Embryonic facial prominence (tissue), 1 donor: ENCODE results near the gene CCDC47.

Experiments
- DNase-seq: peaks from one replicate; pipeline ENCODE4 v3.0.0-alpha.2; 2016; ENCODE audit errors: extremely low spot score

CCDC47 gene

DNA sequence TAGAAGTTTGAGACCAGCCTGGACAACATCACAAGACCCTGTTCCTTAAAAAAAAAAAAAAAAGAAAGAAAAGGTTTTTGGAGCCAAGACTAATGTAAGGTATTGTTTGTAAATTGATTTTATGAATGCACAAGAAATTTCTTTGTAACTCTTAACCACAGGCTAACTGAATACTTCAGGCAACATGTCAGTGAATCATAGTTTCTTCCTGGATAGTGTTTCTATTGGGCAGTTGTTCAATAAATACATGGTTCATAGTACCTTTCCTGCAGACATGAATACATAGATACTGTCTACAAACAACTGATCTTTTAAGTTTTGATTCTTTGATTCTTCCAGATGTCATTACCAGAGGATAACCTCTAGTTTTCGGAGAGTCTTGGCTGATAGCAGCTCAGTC, 12.2 kb upstream of the CCDC47 start:
- DNase-seq = no peak

DNA sequence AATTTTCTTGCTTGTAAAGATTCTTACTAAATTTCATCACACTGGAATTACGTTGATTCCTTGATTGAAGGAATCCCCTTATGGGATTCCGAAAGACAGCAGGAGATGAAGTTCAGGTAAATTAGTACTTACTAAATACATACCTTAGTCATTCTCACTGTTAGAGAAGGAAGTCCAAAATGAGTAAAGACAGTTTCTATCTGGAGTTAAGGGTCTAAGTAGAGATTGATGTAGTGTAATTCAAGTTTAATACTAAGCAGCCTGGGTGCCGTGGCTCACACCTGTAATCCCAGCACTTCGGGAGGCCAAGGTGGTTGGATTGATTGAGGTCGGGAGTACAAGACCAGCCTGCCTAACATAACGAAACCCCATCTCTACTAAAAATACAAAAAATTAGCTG, 10.1 kb upstream of the CCDC47 start:
- no peak for DNase-seq

DNA sequence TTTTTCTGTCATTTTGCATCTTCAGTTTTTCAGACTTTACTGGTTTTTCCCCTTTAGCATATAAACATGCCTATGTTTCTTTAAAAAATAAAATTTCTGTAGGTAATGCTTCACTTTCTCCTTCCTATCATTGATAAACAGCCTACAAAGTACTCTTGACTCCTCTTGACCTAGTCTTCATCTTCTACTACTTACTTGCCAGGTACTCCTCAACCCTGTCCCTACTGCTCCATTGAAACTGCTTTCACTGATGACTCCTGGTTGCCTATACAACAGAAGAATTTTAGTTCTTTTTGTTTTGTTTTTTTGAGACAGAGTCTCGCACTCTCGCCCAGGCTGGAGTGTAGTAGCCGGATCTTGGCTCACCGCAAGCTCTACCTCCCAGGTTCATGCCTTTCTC, 7.5 kb upstream of the CCDC47 start:
- DNase-seq = no peak

- DNase-seq = no peak
Observed at GRCh38 chr17:63780507-63780906, 7.1 kb upstream of the CCDC47 start.

DNA sequence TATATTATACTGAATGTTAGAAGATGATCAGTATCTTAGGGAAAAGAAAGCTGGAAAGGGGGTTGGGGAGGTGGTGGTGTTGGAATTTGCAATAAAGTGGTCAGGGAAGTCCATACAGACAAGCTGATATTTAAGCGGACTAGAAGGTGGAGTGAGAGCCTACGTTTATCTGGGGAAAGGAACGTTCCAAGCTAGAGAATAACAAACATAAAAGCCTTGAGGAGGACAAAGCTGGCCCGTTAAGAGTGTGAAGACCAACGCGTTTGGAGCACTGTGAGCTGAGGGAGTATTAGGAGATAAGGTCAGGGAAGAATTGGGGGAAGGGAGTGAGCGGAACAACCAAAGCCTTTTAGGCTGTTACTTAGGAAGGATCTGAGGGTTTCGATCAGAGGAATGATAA, 2.0 kb upstream of the CCDC47 start:
- DNase-seq = no peak

GRCh38 chr17:63774969-63775265, 1.5 kb upstream of the CCDC47 start:
- DNase-seq = no peak

DNA sequence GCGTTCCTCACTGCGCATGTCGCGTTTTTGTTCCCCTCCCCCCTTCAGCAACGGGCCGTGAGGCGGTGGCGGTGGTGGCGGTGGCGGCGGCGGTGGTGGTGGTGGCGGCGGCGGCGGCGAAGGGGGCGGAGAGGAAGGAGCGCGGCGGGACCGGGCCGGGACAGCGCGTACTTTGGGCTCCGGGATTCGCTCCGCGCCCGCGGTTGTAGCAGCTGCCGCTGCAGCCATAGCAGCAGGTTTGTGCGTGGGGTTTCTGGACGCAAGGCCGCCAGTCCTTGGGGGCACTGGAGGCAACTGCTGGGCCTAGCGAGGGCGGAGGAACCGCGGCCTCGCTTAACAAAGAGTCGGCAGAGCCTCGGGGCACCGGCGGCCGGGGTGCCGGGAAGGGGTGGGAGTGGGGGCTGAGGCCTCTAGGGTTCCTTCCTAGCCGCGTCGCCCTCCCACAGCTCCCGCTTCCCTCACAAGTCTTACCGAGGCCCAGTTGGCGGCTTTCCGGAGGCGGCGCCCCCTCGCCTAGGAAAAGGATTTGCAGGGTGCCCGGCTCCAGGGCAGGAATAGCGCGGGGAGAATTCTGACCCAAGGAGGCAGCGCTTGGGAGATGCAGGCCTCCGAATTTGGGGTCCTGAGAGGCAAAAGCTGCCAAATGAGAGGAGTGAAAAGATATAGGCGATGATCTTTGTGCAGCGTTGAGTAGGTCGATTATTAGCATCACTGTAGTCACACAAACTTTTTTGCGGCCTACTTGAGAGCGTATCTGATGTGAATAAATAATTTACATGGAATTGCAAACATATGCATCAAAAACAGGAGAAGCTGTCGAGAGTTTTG, 958 bp upstream of the CCDC47 start, which contains the start of gene DDX42:
DDX42 (plus strand) TSS at position 30 of the 828 bp plus-strand sequence. CDS start 12,880 bp downstream, outside the sequence.
- peak; percentile 8 for DNase-seq

- DNase-seq = no peak
Observed at GRCh38 chr17:63772801-63773271, 561 bp downstream of the CCDC47 start.

DNA sequence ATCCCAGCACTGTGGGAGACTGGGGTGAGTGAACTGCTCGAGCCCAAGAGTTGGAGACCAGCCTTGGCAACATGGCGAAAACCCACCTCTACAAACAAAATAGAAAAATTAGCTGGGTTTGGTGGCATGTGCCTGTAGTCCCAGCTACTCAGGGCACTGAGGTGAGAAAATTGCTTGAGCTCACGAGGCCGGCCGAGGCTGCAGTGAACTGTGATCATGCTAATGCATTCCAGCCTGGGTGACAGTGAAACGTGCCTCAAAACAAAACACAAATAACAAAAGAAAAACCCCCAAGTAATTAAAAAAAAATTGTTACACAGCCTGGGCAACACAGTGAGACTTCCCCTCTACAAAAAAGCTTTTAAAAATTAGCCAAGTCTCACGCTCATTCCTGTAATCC, 5.0 kb downstream of the CCDC47 start:
- DNase-seq = no peak

- DNase-seq = no peak
Observed at GRCh38 chr17:63766754-63767153, 6.6 kb downstream of the CCDC47 start.

DNA sequence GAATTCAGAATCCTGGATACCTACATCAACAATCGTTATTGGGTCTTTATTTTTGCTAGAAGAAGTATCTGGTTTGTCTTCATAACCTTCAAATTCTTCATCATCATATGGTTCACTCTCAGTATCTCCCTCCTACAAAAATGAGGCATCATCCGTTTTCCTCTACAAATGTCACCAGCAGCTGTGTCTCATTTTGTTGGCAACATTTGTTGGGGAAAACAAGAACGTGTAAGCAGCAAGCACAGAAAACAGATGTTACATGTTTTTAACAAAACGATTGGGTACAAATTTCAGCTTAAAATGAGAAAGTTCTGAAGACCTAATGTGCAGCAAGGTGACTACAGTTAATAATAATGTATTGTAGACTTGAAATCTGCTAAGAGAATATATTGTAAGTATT, 8.7 kb downstream of the CCDC47 start:
- DNase-seq = no peak

GRCh38 chr17:63762161-63763078, 11.0 kb downstream of the CCDC47 start:
- no peak for DNase-seq

GRCh38 chr17:63760771-63761539, 12.4 kb downstream of the CCDC47 start:
- no peak for DNase-seq

DNA sequence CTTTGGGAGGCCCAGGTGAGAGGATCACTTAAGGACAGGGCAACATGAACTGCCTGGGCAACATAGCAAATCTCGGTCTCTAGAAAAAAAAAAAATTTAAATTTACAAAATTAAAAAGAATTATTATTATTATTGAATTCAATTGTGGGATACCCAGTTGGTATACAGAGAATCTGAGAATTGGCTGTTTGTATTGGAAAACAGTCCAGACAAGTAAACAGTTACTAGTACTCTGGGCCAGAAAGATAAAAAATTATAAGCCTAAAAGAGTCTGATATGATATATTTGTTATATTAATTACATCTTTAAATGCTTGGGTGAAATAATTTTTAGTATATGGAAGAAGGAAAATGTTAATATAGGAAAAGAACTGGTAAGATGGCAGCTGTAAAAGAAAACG, 15.0 kb downstream of the CCDC47 start:
- no peak for DNase-seq

DNA sequence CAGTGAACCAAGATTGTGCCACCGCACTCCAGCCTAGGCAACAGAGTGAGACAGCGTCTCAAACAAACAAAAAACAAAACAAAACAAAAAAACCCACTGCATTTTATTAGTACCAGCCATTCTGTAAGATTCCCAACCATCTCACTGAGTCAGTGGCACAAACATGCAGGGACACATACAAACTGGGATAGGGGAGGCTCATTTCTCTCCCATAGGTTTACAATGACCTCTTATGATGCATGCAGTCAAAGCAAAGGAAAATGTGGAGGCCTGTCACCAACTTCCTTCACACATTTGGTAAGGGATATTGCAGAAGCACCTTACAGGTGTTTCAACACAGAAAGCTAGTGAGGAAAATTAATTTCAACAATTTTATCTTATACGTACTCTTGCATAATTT, 19.4 kb downstream of the CCDC47 start:
- no peak for DNase-seq

DNA sequence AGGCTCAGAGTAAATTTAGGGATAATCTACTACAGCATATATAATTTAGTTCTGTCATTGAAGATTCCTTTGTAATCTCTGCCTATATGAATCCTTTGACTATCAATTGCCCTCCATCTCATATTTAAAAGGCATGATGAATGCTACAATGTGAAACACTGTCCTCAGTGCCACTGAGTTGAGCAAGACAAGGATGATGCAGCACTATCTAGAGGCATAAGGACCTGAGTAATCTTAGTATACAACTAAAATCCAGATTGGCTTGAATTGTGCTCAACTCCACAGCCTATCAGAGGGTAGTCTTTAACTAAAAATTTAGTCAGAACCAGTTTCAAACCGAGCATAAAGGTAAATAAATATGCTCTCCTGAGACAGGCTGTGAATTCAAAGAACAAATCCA, 20.2 kb downstream of the CCDC47 start:
- no peak for DNase-seq

GRCh38 chr17:63752707-63753106, 20.7 kb downstream of the CCDC47 start:
- no peak for DNase-seq

DNA sequence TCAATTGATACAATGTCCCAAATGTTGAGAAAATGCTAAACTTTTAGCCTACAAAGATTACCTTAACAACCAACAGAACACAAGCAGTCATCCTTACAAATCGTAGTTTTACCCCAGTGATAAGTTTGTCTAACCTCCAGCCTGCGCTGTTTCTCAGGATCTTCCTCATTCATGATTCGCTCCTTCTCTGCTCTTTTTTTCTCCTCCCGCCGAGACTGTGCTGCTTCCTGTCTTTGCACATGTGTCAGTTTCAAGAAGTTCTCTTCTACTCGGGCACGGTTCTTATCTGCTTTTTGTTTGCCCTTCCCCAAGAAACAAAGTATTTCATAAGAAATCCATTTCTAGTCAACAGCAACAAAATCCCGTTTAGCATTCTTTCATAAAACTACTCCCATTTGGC, 21.6 kb downstream of the CCDC47 start:
- DNase-seq = no peak

GRCh38 chr17:63741408-63742173, 31.8 kb downstream of the CCDC47 start, which contains the start of gene STRADA:
STRADA (minus strand) TSS chr17:63741799; CDS start chr17:63728369, 13,430 bp downstream.
- peak; percentile 97 for DNase-seq

GRCh38 chr17:63741143-63741407, 32.3 kb downstream of the CCDC47 start:
- no peak for DNase-seq

DNA sequence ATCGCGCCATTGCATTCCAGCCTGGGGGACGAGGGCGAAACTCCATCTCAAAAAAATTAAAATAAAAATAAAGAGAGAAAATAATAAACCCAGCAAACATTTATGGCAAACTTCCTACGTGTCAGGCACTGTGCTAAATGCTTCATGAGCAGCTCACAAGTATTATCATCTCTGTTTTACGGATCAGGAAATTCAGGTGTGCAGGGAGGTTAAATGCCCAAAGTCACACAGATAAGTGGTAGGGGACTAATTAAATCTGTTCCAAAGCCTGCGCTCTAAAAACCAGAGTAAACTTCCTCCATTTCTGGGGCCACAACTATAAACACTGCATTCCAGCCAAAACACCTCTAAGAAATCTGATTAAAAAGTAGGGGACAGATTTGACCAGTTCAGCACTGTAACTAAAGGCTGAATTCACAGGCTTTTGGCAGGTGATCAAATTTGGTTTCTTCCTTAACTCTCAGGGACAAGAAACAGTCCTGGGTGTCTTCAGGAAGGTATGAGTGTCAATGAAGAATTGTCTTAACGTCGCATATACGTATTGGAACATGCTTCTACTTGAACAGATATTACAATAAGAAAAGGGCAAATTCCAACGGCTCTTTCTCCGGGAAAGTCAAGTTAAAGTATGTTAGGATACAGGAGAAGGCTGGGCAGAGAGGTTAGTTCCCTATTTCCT, 32.8 kb downstream of the CCDC47 start:
- DNase-seq = no peak
